Pancreas (tissue), 10 donors: ENCODE data around the gene LRIG2. TPM values are rescaled to one million over a fixed set of nuclear protein-coding genes. Genes with fewer than 3 reads are reported as not detected.

ENCODE experiments used
- ATAC-seq, 4 donors: fragments of 200-7000 bp; cut with Tn5 transposase; one replicate each; pipeline versions ENCODE4 v1.8.0 to v1.9.1; 2020; ENCODE audit warnings: mild to moderate bottlenecking in 4 of 4, moderate library complexity in 4 of 4
- DNase-seq, 6 donors: peaks; one replicate each; pipeline ENCODE4 v3.0.0-alpha.2; 2020
- FAIRE-seq: peaks from 2 replicates; lab custom pipeline; 2012; peaks lifted over from hg19 to GRCh38; lab: Jason Lieb, UNC
- H3K27ac ChIP-seq, 4 donors: fragments of 200-600 bp; sonication (generic); 1 replicate in 3 of 4; 2 replicates in 1 of 4; pipeline versions ENCODE4 v1.5.0 to v1.8.0; 2020
- H3K27me3 ChIP-seq, 4 donors: fragments of 200-600 bp; one replicate each; pipeline ENCODE4 v1.8.0; 2021
- H3K36me3 ChIP-seq, 3 donors: fragments of 200-600 bp; sonication (generic) in 1 of 3; one replicate each; pipeline versions ENCODE4 v1.5.0 to v1.8.0; 2020 to 2021
- H3K4me1 ChIP-seq, 3 donors: fragments of 200-600 bp; one replicate each; pipeline ENCODE4 v1.8.0; 2021
- H3K4me3 ChIP-seq, 4 donors: fragments of 200-600 bp; sonication (generic) in 2 of 4; one replicate each; pipeline versions ENCODE4 v1.5.0 to v1.8.0; 2020 to 2021
- H3K9me3 ChIP-seq, 4 donors: fragments of 200-600 bp; one replicate each; pipeline ENCODE4 v1.8.0; 2021
- WGBS, 2 donors: extraction: QIAGEN DNeasy Blood & Tissue Kit; methylation state at CpG; one replicate each; pipeline ENCODE4 v1.1.7; 2013; 5-methylcytosine and 5-hydroxymethylcytosine counted together
- intact Hi-C, 3 donors: fragments of 100-400 bp; cut with DNase I; formaldehyde crosslinking; loops; one replicate each; pipeline versions ENCODE4 v1.11.1 to v1.14.2; 2022
- polyA plus RNA-seq, 2 donors: library from polyadenylated mRNA; stranded (reverse); fragments of 200-250 nt; gene quantifications; one replicate each; pipeline ENCODE4 v1.2.3, GENCODE V29; 2013
- total RNA-seq, 6 donors: library from RNA; stranded (reverse); fragmentation: NEBNext Ultra II Directional in 4 of 6; extraction: Animal tissue kit (Norgen Biotek cat#: 25700) in 4 of 6; gene quantifications; one replicate each; pipeline versions ENCODE4 v1.2.1 to v1.2.4, GENCODE V29; 2021 to 2023
- TF ChIP-seq, protein P1 (sequence below), 4 donors: fragments of 200-600 bp; sonication (generic) in 3 of 4; IDR thresholded peaks; one replicate each; pipeline versions ENCODE4 v1.5.0 to v1.8.0; 2021; ENCODE audit warnings: antibody characterized with exemption in 4 of 4
- donor health status: healthy with polysubstance abuse.
- donor health status: DM: no; HTN: no; CAD: no; lungs with moderate emphysema.
- donor health status: DM: no; HTN: no; CAD: no.
- donor health status: control.
- donor health status: control.
- donor health status: Bipolar disorder and iron deficiency.
- donor health status: DM: yes; HTN: yes; CAD: no.
- donor health status: DM: no; HTN: no; CAD: no.
- donor health status: DM: no; HTN: no; CAD: no.
- donor health status: DM: yes; HTN: yes; CAD: no.

The LRIG2 gene
- total and polyA plus RNA-seq, 8 donors = 2.4 to 8.5 (median 4.0) TPM

GRCh38 chr1:113106910-113107309 is 33.9 kb downstream of the LRIG2 start:
- DNase-seq = no peak
- 90 to 91% methylated on average over 2 of the region's 2 CpGs for WGBS, 2 donors
- Histone ChIP-seq H3K4me3 (no peak overlapping the region), H3K4me1 (no peaks in the 10 kb centered on the region), H3K27me3 (no peaks in the 10 kb centered on the region), H3K27ac (no peak overlapping the region), H3K36me3 (peaks cover 7 to 60% (median 15%) of the 10 kb centered on the region in 3 donors), H3K9me3 (no peaks in the 10 kb centered on the region)
- ATAC-seq = no peak
- TF ChIP-seq, protein P1, sequence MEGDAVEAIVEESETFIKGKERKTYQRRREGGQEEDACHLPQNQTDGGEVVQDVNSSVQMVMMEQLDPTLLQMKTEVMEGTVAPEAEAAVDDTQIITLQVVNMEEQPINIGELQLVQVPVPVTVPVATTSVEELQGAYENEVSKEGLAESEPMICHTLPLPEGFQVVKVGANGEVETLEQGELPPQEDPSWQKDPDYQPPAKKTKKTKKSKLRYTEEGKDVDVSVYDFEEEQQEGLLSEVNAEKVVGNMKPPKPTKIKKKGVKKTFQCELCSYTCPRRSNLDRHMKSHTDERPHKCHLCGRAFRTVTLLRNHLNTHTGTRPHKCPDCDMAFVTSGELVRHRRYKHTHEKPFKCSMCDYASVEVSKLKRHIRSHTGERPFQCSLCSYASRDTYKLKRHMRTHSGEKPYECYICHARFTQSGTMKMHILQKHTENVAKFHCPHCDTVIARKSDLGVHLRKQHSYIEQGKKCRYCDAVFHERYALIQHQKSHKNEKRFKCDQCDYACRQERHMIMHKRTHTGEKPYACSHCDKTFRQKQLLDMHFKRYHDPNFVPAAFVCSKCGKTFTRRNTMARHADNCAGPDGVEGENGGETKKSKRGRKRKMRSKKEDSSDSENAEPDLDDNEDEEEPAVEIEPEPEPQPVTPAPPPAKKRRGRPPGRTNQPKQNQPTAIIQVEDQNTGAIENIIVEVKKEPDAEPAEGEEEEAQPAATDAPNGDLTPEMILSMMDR (IDR thresholded peaks at IDR 0.05) = no peak
- no peak for FAIRE-seq
- intact Hi-C loops = no loop called here

DNA sequence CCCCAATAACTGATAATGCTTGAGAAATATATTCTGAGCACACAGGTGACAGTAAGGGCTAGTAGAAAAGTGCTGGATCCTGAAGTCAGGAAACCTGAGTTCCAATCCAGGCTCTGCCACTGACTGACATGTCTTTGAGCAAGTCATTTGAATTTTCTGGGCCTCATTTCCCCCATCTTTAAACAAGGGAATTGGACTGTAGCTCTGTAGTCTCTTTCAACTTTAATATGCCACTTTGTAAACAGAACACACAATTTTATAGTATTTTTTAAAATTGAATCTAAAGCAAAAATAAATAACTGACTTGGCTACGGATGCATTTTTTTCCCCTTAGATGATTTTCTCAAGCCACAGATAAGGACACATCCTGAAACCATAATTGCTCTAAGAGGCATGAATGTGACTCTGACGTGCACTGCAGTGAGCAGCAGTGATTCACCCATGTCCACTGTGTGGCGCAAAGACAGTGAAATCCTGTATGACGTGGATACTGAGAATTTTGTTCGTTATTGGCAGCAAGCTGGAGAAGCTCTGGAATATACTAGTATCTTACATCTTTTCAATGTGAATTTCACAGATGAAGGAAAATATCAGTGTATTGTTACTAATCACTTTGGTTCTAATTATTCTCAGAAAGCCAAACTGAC is 37.0 kb downstream of the LRIG2 start:
- H3K27ac ChIP-seq = peak overlapping the region in 1 of 4 donors; percentile 39

DNA sequence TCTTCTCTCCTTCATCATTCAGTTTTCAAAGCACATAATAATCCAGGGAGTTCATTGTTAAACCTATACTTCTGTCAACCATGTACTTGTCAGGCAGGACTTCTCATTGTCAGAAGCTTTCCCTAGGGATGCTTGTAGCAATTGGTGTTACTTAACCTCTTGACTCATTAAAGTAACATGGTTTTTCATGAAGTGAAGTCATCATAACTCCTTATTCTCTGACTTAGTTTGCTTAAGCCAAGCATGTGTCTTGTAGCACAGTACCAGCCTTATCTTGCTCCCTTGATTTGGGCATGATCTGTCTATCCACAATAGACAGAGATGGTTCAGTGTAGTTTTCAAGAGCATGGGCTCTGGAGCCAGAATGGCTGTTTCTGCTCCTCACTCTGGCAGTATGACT is 45.3 kb downstream of the LRIG2 start:
- H3K27me3 ChIP-seq = no peaks in the 10 kb centered on the region
- intact Hi-C loops = no loop called here
- FAIRE-seq = no peak

More for the DNA sequence above, 37.0 kb downstream of the LRIG2 start:
- Histone ChIP-seq H3K36me3 (peaks cover 7 to 59% (median 11%) of the 10 kb centered on the region in 3 donors), H3K4me3 (no peak overlapping the region), H3K27me3 (no peaks in the 10 kb centered on the region), H3K4me1 (no peaks in the 10 kb centered on the region), H3K9me3 (no peaks in the 10 kb centered on the region)
- FAIRE-seq (no peak), ATAC-seq (peak in 3 of 4 donors; percentile 50 to 72 (median 62)), DNase-seq (no peak)
- 74 to 77% methylated on average over 5 of the region's 5 CpGs for WGBS, 2 donors
- TF ChIP-seq, protein P1 (IDR thresholded peaks at IDR 0.05) = no peak
- intact Hi-C loops = no loop called here

DNA sequence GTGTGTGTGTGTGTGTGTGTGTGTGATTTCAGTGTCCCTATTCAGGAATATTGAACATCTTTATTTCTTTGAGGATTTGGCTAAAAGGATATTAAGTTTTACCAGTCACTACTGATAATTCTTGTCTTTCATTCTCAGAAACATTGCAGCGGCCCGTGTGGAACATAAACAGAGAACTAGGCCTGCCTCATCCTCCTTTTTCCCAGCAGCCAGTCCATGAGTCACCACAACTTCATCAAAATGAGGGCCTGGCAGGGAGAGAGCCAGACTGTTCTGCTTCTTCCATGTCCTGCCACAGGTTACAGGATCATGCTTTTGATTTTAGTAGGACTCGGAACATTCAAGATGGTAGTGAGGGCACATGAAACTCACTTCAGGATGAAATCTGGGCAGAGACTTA is 50.7 kb downstream of the LRIG2 start:
- Histone ChIP-seq H3K27me3 (no peaks in the 10 kb centered on the region), H3K27ac (no peak overlapping the region), H3K4me1 (peaks cover 0 to 16% (median 0%) of the 10 kb centered on the region in 3 donors), H3K36me3 (peaks cover 0 to 32% (median 3%) of the 10 kb centered on the region in 3 donors), H3K4me3 (no peak overlapping the region), H3K9me3 (no peaks in the 10 kb centered on the region)
- DNase-seq = no peak
- WGBS, 2 donors = 91 to 96% methylated on average over 3 of the region's 3 CpGs
- FAIRE-seq = no peak
- ATAC-seq = peak in 1 of 4 donors; percentile 12
- TF ChIP-seq, protein P1 (IDR thresholded peaks at IDR 0.05) = no peak
- intact Hi-C loops = no loop called here

More for the DNA sequence above, 45.3 kb downstream of the LRIG2 start:
- Histone ChIP-seq H3K4me1 (no peaks in the 10 kb centered on the region), H3K9me3 (no peaks in the 10 kb centered on the region), H3K36me3 (peaks cover 7 to 61% (median 27%) of the 10 kb centered on the region in 3 donors), H3K27ac (no peak overlapping the region), H3K4me3 (no peak overlapping the region)
- DNase-seq = no peak
- ATAC-seq = no peak
- TF ChIP-seq, protein P1 (IDR thresholded peaks at IDR 0.05) = no peak

DNA sequence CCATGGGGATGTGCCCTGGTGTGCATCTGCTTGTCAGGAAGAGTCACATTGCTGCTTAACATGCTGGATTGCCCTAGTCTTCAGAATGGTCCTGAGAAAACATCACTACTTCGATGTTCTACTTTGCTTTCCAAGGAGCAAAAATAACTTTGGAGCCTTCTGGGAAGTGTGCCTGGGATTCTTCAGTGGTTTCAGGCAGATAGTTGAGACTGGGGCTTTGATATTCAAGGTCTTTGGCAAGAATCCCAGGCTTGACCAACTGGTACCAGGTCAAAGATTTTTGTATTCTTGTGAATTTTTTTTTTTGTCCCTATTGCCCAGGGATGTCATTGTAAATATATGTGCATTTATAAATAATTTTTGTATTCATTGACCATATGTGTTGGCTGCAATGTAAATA is 51.4 kb downstream of the LRIG2 start:
- intact Hi-C loops = no loop called here

More for the DNA sequence above, 51.4 kb downstream of the LRIG2 start:
- DNase-seq = no peak
- Histone ChIP-seq H3K9me3 (no peaks in the 10 kb centered on the region), H3K4me1 (peaks cover 0 to 16% (median 0%) of the 10 kb centered on the region in 3 donors), H3K4me3 (no peak overlapping the region), H3K36me3 (peaks cover 0 to 26% (median 3%) of the 10 kb centered on the region in 3 donors), H3K27ac (no peak overlapping the region), H3K27me3 (no peaks in the 10 kb centered on the region)
- TF ChIP-seq, protein P1 (IDR thresholded peaks at IDR 0.05) = no peak
- no peak for FAIRE-seq
- no peak for ATAC-seq
- 33 to 46% methylated on average over 1 of the region's 1 CpG for WGBS, 2 donors
